HepG2 (cell line): ENCODE results near the gene TDRD9. TPM values are rescaled to one million over a fixed set of nuclear protein-coding genes. Genes with fewer than 3 reads are reported as not detected.

Experiments used
- ASH2L ChIP-seq: fragments of 300-600, 200-600 bp; sonication (generic); IDR thresholded peaks from 2 replicates; pipeline ENCODE4 v1.7.0; 2017; ENCODE audit warnings: low read depth, mild to moderate bottlenecking, moderate library complexity, mixed read lengths, low read length; ENCODE audit not compliant: insufficient read length
- CCDC6 ChIP-seq: sonication (generic); formaldehyde crosslinking; IDR thresholded peaks from 2 replicates; pipeline ENCODE4 v1.8.1; 2022; ENCODE audit warnings: mild to moderate bottlenecking, missing genetic modification reagents, moderate library complexity
- GFI1 ChIP-seq: sonication (generic); formaldehyde crosslinking; IDR thresholded peaks from 2 replicates; pipeline ENCODE4 v1.5.0; 2020; ENCODE audit warnings: missing genetic modification reagents, mild to moderate bottlenecking, borderline replicate concordance
- HDAC1 ChIP-seq: sonication (generic); formaldehyde crosslinking; IDR thresholded peaks from 2 replicates; pipeline ENCODE4 v1.5.1; 2020; ENCODE audit warnings: mild to moderate bottlenecking, missing genetic modification reagents
- ISL2 ChIP-seq: sonication (generic); formaldehyde crosslinking; IDR thresholded peaks from 2 replicates; pipeline ENCODE4 v1.5.0; 2020; ENCODE audit warnings: missing genetic modification reagents
- KDM4B ChIP-seq: sonication (generic); formaldehyde crosslinking; IDR thresholded peaks from 2 replicates; pipeline ENCODE4 v1.4.0; 2020; ENCODE audit warnings: missing genetic modification reagents
- KLF13 ChIP-seq: sonication (generic); formaldehyde crosslinking; IDR thresholded peaks from 2 replicates; pipeline ENCODE4 v1.4.0; 2020; ENCODE audit warnings: mild to moderate bottlenecking, missing genetic modification reagents
- MAZ ChIP-seq, 2 experiments: sonication (generic) in 1 of 2; formaldehyde crosslinking in 1 of 2; IDR thresholded peaks; 2 replicates each; pipeline versions ENCODE4 v1.5.0 to v1.6.1; 2012 to 2020; ENCODE audit warnings: low read depth in 2 of 2, mild to moderate bottlenecking in 2 of 2, borderline replicate concordance in 1 of 2, improper control_type of control experiment in 1 of 2, low read length in 1 of 2, missing genetic modification reagents in 1 of 2, moderate library complexity in 1 of 2
- MEIS2 ChIP-seq: sonication (generic); formaldehyde crosslinking; IDR thresholded peaks from 2 replicates; pipeline ENCODE4 v1.9.0; 2021; ENCODE audit warnings: mild to moderate bottlenecking, missing genetic modification reagents
- NFYB ChIP-seq: sonication (generic); formaldehyde crosslinking; IDR thresholded peaks from 2 replicates; pipeline ENCODE4 v1.4.0; 2020; ENCODE audit warnings: missing genetic modification reagents
- PPARG ChIP-seq: conservative IDR thresholded peaks from 2 replicates; pipeline ENCODE4 v1.6.1; 2016; ENCODE audit warnings: missing biosample characterization, missing genetic modification reagents
- SETDB1 ChIP-seq: sonication (generic); formaldehyde crosslinking; IDR thresholded peaks from 2 replicates; pipeline ENCODE4 v1.5.1; 2020; ENCODE audit warnings: missing genetic modification reagents, mild to moderate bottlenecking, borderline replicate concordance
- TOPORS ChIP-seq: sonication (generic); formaldehyde crosslinking; IDR thresholded peaks from 2 replicates; pipeline ENCODE4 v1.8.0; 2023; ENCODE audit warnings: mild to moderate bottlenecking, missing genetic modification reagents
- ZKSCAN5 ChIP-seq: sonication (generic); formaldehyde crosslinking; IDR thresholded peaks from 2 replicates; pipeline ENCODE4 v1.5.1; 2020; ENCODE audit warnings: mild to moderate bottlenecking, missing genetic modification reagents
- ZMYM3 ChIP-seq: sonication (generic); formaldehyde crosslinking; IDR thresholded peaks from 2 replicates; pipeline ENCODE4 v1.5.1; 2020; ENCODE audit warnings: mild to moderate bottlenecking, missing genetic modification reagents
- ZNF224 ChIP-seq: sonication (generic); formaldehyde crosslinking; IDR thresholded peaks from 2 replicates; pipeline ENCODE4 v1.5.0; 2020; ENCODE audit warnings: mild to moderate bottlenecking, missing genetic modification reagents
- ZNF263 ChIP-seq: sonication (generic); formaldehyde crosslinking; IDR thresholded peaks from 2 replicates; pipeline ENCODE4 v1.4.0; 2020; ENCODE audit warnings: missing genetic modification reagents
- ZNF451 ChIP-seq: sonication (generic); formaldehyde crosslinking; IDR thresholded peaks from 2 replicates; pipeline ENCODE4 v1.5.0; 2020; ENCODE audit warnings: mild to moderate bottlenecking, missing genetic modification reagents
- ZNF75D ChIP-seq: sonication (generic); formaldehyde crosslinking; IDR thresholded peaks from 2 replicates; pipeline ENCODE4 v1.8.1; 2023; ENCODE audit warnings: missing genetic modification reagents, mild to moderate bottlenecking, borderline replicate concordance
- polyA plus RNA-seq, 8 experiments: library from polyadenylated mRNA; depleted of rRNA in 3 of 8; stranded (reverse) in 7 of 8; unstranded in 1 of 8; fragments of >200 nt; fragmentation: Illumina TruSeq in 4 of 8; extraction: Trizol in 4 of 8; gene quantifications; 2 replicates each; pipeline versions ENCODE4 v1.2.1 to v1.2.3, GENCODE V29; 2011 to 2016; ENCODE audit warnings: low read depth in 4 of 8, missing spikeins in 1 of 8, mixed read lengths in 1 of 8; ENCODE audit not compliant: insufficient read depth in 1 of 8
- total RNA-seq, 5 experiments: library from RNA; depleted of rRNA; stranded (reverse); fragments of >200 nt; fragmentation: Illumina TruSeq; extraction: Trizol; gene quantifications; 2 replicates each; pipeline ENCODE4 v1.2.3, GENCODE V29; 2016; ENCODE audit warnings: low read depth in 1 of 5
- TF ChIP-seq, protein P1 (sequence below): sonication (generic); formaldehyde crosslinking; IDR thresholded peaks from 2 replicates; pipeline ENCODE4 v1.4.0; 2020; ENCODE audit warnings: missing genetic modification reagents
- TF ChIP-seq, protein P2 (sequence below): sonication (generic); formaldehyde crosslinking; IDR thresholded peaks from 2 replicates; pipeline ENCODE4 v1.8.1; 2023; ENCODE audit warnings: missing genetic modification reagents, inconsistent platforms, borderline replicate concordance
- TF ChIP-seq, protein P3 (sequence below): sonication (generic); formaldehyde crosslinking; IDR thresholded peaks from 2 replicates; pipeline ENCODE4 v1.8.0; 2022; ENCODE audit warnings: mild to moderate bottlenecking, missing genetic modification reagents, moderate library complexity
- TF ChIP-seq, protein P4 (sequence below): sonication (generic); formaldehyde crosslinking; IDR thresholded peaks from 2 replicates; pipeline ENCODE4 v1.5.0; 2020; ENCODE audit warnings: missing genetic modification reagents

The TDRD9 gene
- total and polyA plus RNA-seq, 2 of the 13 experiments (the other 11 are each of a cell fraction or from before 2014, with no cell fraction given) = not detected

DNA sequence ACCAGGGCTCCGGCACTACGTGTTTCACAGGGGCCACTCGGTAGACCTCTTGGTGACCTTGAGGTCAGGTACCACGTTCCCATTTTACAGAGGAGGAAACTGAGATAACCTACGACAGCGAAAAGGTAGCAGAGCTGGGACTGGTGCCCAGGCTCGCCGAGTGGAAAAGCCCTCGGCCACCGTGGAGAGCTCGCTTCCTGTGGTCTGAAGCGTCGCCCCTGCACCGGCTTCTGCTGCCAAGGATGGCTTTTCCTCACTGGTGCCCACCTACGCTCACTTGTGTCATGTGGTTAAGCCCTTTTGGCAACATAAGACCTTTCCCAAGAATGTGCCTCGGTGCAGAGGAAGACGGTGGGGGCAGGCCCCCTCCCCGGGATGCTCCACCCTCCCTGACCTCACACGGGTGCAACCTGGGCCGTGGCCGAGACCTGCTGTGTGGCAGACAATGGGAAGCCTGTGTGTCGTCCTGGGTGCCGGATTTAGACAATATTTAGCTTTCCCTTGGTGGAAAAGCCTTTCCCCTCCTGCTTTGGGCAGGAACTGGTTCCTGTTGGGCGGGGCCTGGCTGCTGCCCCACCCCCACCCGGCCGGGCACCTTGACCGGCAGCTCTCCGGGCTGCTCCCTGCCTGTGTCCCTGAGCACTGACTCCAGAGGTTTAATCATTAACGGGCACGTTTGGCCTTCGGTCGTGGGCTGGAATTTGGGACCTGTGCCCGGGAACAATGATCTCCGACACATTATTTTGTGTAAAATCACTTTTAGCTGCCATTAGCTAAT lies 48.5 kb upstream of the TDRD9 start (continued):
- TF ChIP-seq, protein P1, sequence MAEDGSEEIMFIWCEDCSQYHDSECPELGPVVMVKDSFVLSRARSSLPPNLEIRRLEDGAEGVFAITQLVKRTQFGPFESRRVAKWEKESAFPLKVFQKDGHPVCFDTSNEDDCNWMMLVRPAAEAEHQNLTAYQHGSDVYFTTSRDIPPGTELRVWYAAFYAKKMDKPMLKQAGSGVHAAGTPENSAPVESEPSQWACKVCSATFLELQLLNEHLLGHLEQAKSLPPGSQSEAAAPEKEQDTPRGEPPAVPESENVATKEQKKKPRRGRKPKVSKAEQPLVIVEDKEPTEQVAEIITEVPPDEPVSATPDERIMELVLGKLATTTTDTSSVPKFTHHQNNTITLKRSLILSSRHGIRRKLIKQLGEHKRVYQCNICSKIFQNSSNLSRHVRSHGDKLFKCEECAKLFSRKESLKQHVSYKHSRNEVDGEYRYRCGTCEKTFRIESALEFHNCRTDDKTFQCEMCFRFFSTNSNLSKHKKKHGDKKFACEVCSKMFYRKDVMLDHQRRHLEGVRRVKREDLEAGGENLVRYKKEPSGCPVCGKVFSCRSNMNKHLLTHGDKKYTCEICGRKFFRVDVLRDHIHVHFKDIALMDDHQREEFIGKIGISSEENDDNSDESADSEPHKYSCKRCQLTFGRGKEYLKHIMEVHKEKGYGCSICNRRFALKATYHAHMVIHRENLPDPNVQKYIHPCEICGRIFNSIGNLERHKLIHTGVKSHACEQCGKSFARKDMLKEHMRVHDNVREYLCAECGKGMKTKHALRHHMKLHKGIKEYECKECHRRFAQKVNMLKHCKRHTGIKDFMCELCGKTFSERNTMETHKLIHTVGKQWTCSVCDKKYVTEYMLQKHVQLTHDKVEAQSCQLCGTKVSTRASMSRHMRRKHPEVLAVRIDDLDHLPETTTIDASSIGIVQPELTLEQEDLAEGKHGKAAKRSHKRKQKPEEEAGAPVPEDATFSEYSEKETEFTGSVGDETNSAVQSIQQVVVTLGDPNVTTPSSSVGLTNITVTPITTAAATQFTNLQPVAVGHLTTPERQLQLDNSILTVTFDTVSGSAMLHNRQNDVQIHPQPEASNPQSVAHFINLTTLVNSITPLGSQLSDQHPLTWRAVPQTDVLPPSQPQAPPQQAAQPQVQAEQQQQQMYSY (CRISPR knock-in tag) = no peak
- TF ChIP-seq HDAC1 (CRISPR knock-in tag) (peak; percentile 91), SETDB1 (no peak), ZNF451 (peak; percentile 72), MAZ (IDR thresholded peaks at IDR 0.05; ENCODE audit: borderline replicate concordance, low read depth, low read length) (peak; percentile 86), MAZ (CRISPR knock-in tag; IDR thresholded peaks at IDR 0.05; ENCODE audit: low read depth) (peak; percentile 89), ISL2 (CRISPR knock-in tag) (peak; percentile 78), MEIS2 (no peak; the same call in 1 of the 2 replicates), ZKSCAN5 (no peak), CCDC6 (CRISPR knock-in tag) (peak; percentile 22; the same call in 1 of the 2 replicates), KLF13 (CRISPR knock-in tag) (no peak), ZMYM3 (peak; percentile 98), NFYB (CRISPR knock-in tag) (no peak; the same call in 1 of the 2 replicates), ASH2L (peak; percentile 81), ZNF224 (CRISPR knock-in tag) (peak; percentile 80; the same call in 1 of the 2 replicates), KDM4B (CRISPR knock-in tag) (peak; percentile 85), ZNF75D (CRISPR knock-in tag) (no peak), TOPORS (peak; percentile 67; the same call in 1 of the 2 replicates), PPARG (CRISPR knock-in tag) (peak; percentile 86), ZNF263 (CRISPR knock-in tag) (peak; percentile 17; the same call in 1 of the 2 replicates), GFI1 (CRISPR knock-in tag) (peak; percentile 44; the same call in 1 of the 2 replicates)
- TF ChIP-seq, protein P2, sequence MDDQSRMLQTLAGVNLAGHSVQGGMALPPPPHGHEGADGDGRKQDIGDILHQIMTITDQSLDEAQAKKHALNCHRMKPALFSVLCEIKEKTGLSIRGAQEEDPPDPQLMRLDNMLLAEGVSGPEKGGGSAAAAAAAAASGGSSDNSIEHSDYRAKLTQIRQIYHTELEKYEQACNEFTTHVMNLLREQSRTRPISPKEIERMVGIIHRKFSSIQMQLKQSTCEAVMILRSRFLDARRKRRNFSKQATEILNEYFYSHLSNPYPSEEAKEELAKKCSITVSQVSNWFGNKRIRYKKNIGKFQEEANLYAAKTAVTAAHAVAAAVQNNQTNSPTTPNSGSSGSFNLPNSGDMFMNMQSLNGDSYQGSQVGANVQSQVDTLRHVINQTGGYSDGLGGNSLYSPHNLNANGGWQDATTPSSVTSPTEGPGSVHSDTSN = no peak
- TF ChIP-seq, protein P3, sequence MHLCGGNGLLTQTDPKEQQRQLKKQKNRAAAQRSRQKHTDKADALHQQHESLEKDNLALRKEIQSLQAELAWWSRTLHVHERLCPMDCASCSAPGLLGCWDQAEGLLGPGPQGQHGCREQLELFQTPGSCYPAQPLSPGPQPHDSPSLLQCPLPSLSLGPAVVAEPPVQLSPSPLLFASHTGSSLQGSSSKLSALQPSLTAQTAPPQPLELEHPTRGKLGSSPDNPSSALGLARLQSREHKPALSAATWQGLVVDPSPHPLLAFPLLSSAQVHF (CRISPR knock-in tag) = no peak
- TF ChIP-seq, protein P4, sequence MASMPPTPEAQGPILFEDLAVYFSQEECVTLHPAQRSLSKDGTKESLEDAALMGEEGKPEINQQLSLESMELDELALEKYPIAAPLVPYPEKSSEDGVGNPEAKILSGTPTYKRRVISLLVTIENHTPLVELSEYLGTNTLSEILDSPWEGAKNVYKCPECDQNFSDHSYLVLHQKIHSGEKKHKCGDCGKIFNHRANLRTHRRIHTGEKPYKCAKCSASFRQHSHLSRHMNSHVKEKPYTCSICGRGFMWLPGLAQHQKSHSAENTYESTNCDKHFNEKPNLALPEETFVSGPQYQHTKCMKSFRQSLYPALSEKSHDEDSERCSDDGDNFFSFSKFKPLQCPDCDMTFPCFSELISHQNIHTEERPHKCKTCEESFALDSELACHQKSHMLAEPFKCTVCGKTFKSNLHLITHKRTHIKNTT (CRISPR knock-in tag) = no peak
